Body of pancreas (tissue), 4 donors: ENCODE results near the gene AMACR.

Experiments used
- POLR2A ChIP-seq, 3 donors: fragments of 450-650 bp; IDR thresholded peaks; one replicate each; pipeline ENCODE4 v1.6.1; 2016; ENCODE audit warnings: antibody characterized with exemption in 3 of 3, mild to moderate bottlenecking in 2 of 3
- TF ChIP-seq, protein P1 (sequence below), 7 experiments: fragments of 450-650 bp in 4 of 7; fragments of 200-600 bp in 3 of 7; sonication (generic) in 3 of 7; IDR thresholded peaks; one replicate each; pipeline ENCODE4 v1.5.1; 2016 to 2019; ENCODE audit warnings: antibody characterized with exemption in 7 of 7

GRCh38 chr5:34041247-34041972 lies 33.6 kb upstream of the AMACR start:
- TF ChIP-seq POLR2A (IDR thresholded peaks at IDR 0.05) = no peak
- TF ChIP-seq, protein P1, sequence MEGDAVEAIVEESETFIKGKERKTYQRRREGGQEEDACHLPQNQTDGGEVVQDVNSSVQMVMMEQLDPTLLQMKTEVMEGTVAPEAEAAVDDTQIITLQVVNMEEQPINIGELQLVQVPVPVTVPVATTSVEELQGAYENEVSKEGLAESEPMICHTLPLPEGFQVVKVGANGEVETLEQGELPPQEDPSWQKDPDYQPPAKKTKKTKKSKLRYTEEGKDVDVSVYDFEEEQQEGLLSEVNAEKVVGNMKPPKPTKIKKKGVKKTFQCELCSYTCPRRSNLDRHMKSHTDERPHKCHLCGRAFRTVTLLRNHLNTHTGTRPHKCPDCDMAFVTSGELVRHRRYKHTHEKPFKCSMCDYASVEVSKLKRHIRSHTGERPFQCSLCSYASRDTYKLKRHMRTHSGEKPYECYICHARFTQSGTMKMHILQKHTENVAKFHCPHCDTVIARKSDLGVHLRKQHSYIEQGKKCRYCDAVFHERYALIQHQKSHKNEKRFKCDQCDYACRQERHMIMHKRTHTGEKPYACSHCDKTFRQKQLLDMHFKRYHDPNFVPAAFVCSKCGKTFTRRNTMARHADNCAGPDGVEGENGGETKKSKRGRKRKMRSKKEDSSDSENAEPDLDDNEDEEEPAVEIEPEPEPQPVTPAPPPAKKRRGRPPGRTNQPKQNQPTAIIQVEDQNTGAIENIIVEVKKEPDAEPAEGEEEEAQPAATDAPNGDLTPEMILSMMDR (IDR thresholded peaks at IDR 0.05) = no peak
